MCF 10A (cell line): ENCODE measurements around the gene CAMK2B. TPM values are rescaled to one million over a fixed set of nuclear protein-coding genes. Genes with fewer than 3 reads are reported as not detected.

ENCODE experiments used
- BruUV-seq: library from RNA; stranded (reverse); fragments of 400-500 nt; replicated peaks from 2 replicates; lab custom pipeline; 2021; lab: Mats Ljungman, UMichigan
- CTCF ChIA-PET: fragments of 300-600 bp; sonication (Branson Sonifier 250); formaldehyde crosslinking; extraction: SDS; loops from one replicate; lab custom pipeline; 2021; ENCODE audit warnings: antibody characterized with exemption, inconsistent platforms; lab: Yijun Ruan, JAX
- POLR2A ChIA-PET: fragments of 300-600, 350-650 bp; sonication (Branson Sonifier 250); formaldehyde crosslinking; extraction: SDS; loops from one replicate; lab custom pipeline; 2020; ENCODE audit warnings: antibody characterized with exemption, inconsistent platforms; lab: Yijun Ruan, JAX
- DNase-seq: peaks from one replicate; pipeline ENCODE4 v3.0.0-alpha.2; 2018; ENCODE audit not compliant: unreplicated experiment
- H3K27ac Mint-ChIP-seq: one replicate; pipeline ENCODE4 v1.8.0; 2022; ENCODE audit warnings: mild to moderate bottlenecking, low read depth, mixed read lengths; ENCODE audit not compliant: unreplicated experiment
- H3K27me3 Mint-ChIP-seq: one replicate; pipeline ENCODE4 v1.8.0; 2022; ENCODE audit warnings: mixed read lengths; ENCODE audit not compliant: insufficient read depth, unreplicated experiment
- H3K36me3 Mint-ChIP-seq: one replicate; pipeline ENCODE4 v1.8.0; 2022; ENCODE audit warnings: mild to moderate bottlenecking, moderate library complexity, mixed read lengths; ENCODE audit not compliant: insufficient read depth, unreplicated experiment
- H3K4me1 Mint-ChIP-seq: one replicate; pipeline ENCODE4 v1.8.0; 2022; ENCODE audit warnings: mixed read lengths; ENCODE audit not compliant: insufficient read depth, unreplicated experiment
- H3K4me3 Mint-ChIP-seq: one replicate; pipeline ENCODE4 v1.8.0; 2022; ENCODE audit warnings: mild to moderate bottlenecking, moderate library complexity, mixed read lengths; ENCODE audit not compliant: unreplicated experiment
- H3K9me3 Mint-ChIP-seq: one replicate; pipeline ENCODE4 v1.8.0; 2022; ENCODE audit warnings: mixed read lengths; ENCODE audit not compliant: unreplicated experiment
- CTCF ChIP-seq: fragments of 200-600 bp; IDR thresholded peaks from one replicate; pipeline ENCODE4 v1.8.0; 2022; ENCODE audit warnings: antibody characterized with exemption, mild to moderate bottlenecking; ENCODE audit not compliant: unreplicated experiment
- intact Hi-C: fragments of 100-400 bp; cut with micrococcal nuclease; formaldehyde crosslinking; loops from 2 replicates; pipeline ENCODE4 v1.14.1; 2022
- total RNA-seq: library from RNA; stranded (reverse); gene quantifications from 2 replicates; pipeline ENCODE4 v1.2.3, GENCODE V29; 2022

Gene CAMK2B
- total RNA-seq, 1 experiment from 2014 or later, result 1.8 TPM

DNA sequence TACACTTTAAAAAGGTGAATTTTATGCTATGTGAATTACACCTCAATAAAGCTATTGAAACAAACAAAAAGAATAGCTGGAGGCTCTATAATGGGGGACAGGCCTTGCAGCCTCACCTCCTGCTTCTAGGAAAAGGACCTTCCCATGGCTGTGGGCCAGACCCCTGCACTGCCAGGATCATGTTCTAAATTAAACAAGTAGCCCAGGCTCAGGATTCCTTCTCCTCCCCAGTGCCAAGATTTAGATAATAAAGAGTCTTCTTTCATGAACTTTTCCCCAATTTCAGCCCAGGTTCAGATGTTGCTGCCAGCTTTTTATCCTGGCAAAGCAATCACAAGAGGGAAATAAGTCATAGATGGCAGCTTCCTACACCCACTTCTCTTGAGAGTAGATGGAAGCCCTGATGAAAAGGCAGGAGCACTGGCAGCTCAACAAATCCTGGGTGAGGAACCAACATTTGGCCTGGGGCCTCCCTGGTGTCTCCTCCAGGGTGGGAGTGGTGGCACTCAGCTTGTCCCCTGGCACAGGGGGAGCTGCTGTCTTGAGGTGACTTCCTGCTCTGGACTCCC is 22.2 kb upstream of the CAMK2B start:
- Mint-ChIP-seq H3K4me3 (no peak overlapping the region), H3K36me3 (no peaks in the 10 kb centered on the region), H3K27me3 (peaks cover 18% of the 10 kb centered on the region), H3K27ac (no peak overlapping the region), H3K9me3 (no peaks in the 10 kb centered on the region), H3K4me1 (no peaks in the 10 kb centered on the region)
- ChIA-PET CTCF (interaction anchor here (0.5 to 0.7 kb wide), 5 partner anchors 30 to 208 kb away, joined by 3 to 5 read pairs (median 3); no protein-coding TSS in a partner anchor), POLR2A (no interaction called here)
- intact Hi-C loops, result no loop called here
- DNase-seq, result no peak
- no peak for TF ChIP-seq CTCF
- BruUV-seq, result no TSS peak

- intact Hi-C loops, result no loop called here
- POLR2A ChIA-PET, result no interaction called here
- H3K9me3 Mint-ChIP-seq, result no peaks in the 10 kb centered on the region
- peaks cover 18% of the 10 kb centered on the region for H3K27me3 Mint-ChIP-seq
- no TSS peak for BruUV-seq
- H3K36me3 Mint-ChIP-seq, result no peaks in the 10 kb centered on the region
- TF ChIP-seq CTCF, result no peak
- no peak overlapping the region for H3K4me3 Mint-ChIP-seq
- CTCF ChIA-PET, result no interaction called here
- no peaks in the 10 kb centered on the region for H3K4me1 Mint-ChIP-seq
- H3K27ac Mint-ChIP-seq, result peak overlapping the region; percentile 57
- no peak for DNase-seq
Measured at GRCh38 chr7:44346063-44346462, 20.7 kb upstream of the CAMK2B start.

DNA sequence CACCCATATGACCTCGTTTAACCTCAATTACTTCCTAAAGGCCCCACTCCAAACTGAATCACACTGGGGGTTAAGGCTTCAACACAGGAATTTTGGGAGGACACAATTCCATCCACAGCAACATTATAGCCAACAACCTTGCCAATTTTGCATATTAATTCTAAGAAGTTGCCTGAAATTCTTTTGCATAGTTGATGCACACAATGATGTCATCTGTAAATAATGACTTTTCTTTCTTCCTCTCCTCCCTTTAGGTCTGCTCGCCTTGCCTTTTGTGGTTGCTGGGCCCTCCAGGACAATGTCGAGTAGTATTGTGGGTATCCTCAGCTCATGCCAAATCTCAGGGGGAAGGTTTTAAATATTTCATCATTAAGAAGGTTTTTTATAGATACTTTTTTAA is 16.0 kb upstream of the CAMK2B start:
- TF ChIP-seq CTCF, result no peak
- H3K4me3 Mint-ChIP-seq, result no peak overlapping the region
- no TSS peak for BruUV-seq
- no peak for DNase-seq
- peaks cover 56% of the 10 kb centered on the region for H3K27me3 Mint-ChIP-seq
- H3K27ac Mint-ChIP-seq, result no peak overlapping the region
- no peaks in the 10 kb centered on the region for H3K36me3 Mint-ChIP-seq
- H3K9me3 Mint-ChIP-seq, result no peaks in the 10 kb centered on the region
- intact Hi-C loops, result no loop called here
- POLR2A ChIA-PET, result no interaction called here
- no peaks in the 10 kb centered on the region for H3K4me1 Mint-ChIP-seq
- CTCF ChIA-PET, result interaction anchor here (2.2 kb wide), 1 partner anchor 101 kb away, joined by 7 read pairs; no protein-coding TSS in a partner anchor

DNA sequence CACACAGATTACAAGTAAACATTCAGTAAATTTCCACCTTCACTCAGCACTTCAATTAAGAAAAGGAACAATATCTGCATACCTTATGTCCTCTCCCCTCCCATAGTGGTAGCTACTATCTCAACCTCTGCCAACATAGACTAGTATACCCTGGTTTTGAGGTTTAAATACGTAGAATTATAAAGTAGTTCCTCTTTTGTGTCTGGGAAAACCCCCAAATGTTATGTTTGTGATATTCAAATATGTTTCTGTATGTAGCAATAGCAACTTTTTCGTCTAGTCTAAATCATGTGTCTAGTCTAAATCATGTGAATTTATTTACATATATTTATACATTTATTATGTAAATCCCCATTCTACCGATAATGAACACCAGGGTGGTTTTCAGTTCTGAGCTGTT is 13.2 kb upstream of the CAMK2B start:
- Mint-ChIP-seq H3K9me3 (no peaks in the 10 kb centered on the region), H3K27me3 (peaks cover 52% of the 10 kb centered on the region), H3K27ac (no peak overlapping the region), H3K4me3 (no peak overlapping the region), H3K36me3 (no peaks in the 10 kb centered on the region), H3K4me1 (no peaks in the 10 kb centered on the region)
- POLR2A ChIA-PET, result interaction anchor here (1.4 kb wide), 1 partner anchor 10 kb away, joined by 3 read pairs; no protein-coding TSS in a partner anchor
- CTCF ChIA-PET, result no interaction called here
- intact Hi-C loops, result no loop called here
- DNase-seq, result no peak
- no TSS peak for BruUV-seq
- TF ChIP-seq CTCF, result no peak
